B cell (primary cell): ENCODE data around the gene ZDHHC14. TPM values are rescaled to one million over a fixed set of nuclear protein-coding genes. Genes with fewer than 3 reads are reported as not detected.

Experiments used
- ATAC-seq: fragments of 200-7000 bp; cut with Tn5 transposase; one replicate; pipeline ENCODE4 v1.10.0; 2021; ENCODE audit warnings: low read depth, mild to moderate bottlenecking, moderate number of reproducible peaks, moderate library complexity
- CTCF ChIA-PET: fragments of 350-600 bp; sonication (Branson Sonifier 250); formaldehyde crosslinking; loops from one replicate; lab custom pipeline; 2021; ENCODE audit warnings: antibody characterized with exemption, inconsistent platforms; lab: Charles Lee
- POLR2A ChIA-PET: fragments of 350-600 bp; sonication (Branson Sonifier 250); formaldehyde crosslinking; loops from one replicate; lab custom pipeline; 2021; ENCODE audit warnings: antibody characterized with exemption; lab: Charles Lee
- DNase-seq: peaks from one replicate; pipeline ENCODE4 v3.0.0; 2013
- H2AFZ ChIP-seq: 2 replicates; pipeline ENCODE4 v1.6.1; 2012; ENCODE audit warnings: mild to moderate bottlenecking, low read depth, low read length; ENCODE audit not compliant: insufficient read depth, poor library complexity, severe bottlenecking
- H3K27ac ChIP-seq, 2 donors: 1 replicate in 1 of 2; 2 replicates in 1 of 2; pipeline ENCODE4 v1.5.1; 2012 to 2013; ENCODE audit warnings: low read length in 2 of 2, mild to moderate bottlenecking in 2 of 2, moderate library complexity in 1 of 2
- H3K27me3 ChIP-seq, 4 experiments: fragments of 200-600 bp in 1 of 4; sonication (generic) in 1 of 4; replicated peaks in 1 of 4; 1 replicate in 2 of 4; 2 replicates in 2 of 4; pipeline versions ENCODE4 v1.6.1 to v1.7.0; 2013 to 2016; ENCODE audit warnings: low read length in 3 of 4, mild to moderate bottlenecking in 2 of 4, mixed read lengths in 1 of 4, moderate library complexity in 1 of 4; ENCODE audit not compliant: insufficient read depth in 4 of 4, control insufficient read depth in 3 of 4; ENCODE audit errors: control extremely low read depth in 1 of 4
- H3K36me3 ChIP-seq, 2 experiments: replicated peaks in 1 of 2; 1 replicate in 1 of 2; 2 replicates in 1 of 2; pipeline versions ENCODE4 v1.6.1 to v1.7.1; 2013; ENCODE audit warnings: low read length in 1 of 2; ENCODE audit not compliant: insufficient read depth in 2 of 2, control insufficient read depth in 1 of 2; ENCODE audit errors: control extremely low read depth in 1 of 2, extremely low read depth in 1 of 2
- H3K4me1 ChIP-seq, 2 donors: fragments of 200-600 bp in 1 of 2; sonication (generic) in 1 of 2; 1 replicate in 1 of 2; 2 replicates in 1 of 2; pipeline versions ENCODE4 v1.5.1 to v1.6.1; 2013 to 2017; ENCODE audit warnings: low read length in 2 of 2; ENCODE audit not compliant: control insufficient read depth in 2 of 2, insufficient read depth in 2 of 2
- H3K4me2 ChIP-seq: replicated peaks from 2 replicates; pipeline ENCODE3; 2012; ENCODE audit warnings: mild to moderate bottlenecking, low read depth, low read length; ENCODE audit not compliant: poor library complexity, severe bottlenecking
- H3K4me3 ChIP-seq, 5 experiments: fragments of 200-600 bp in 1 of 5; sonication (generic) in 1 of 5; 1 replicate in 3 of 5; 2 replicates in 2 of 5; pipeline versions ENCODE4 v1.5.1 to v1.7.0; 2011 to 2016; ENCODE audit warnings: low read length in 4 of 5, mild to moderate bottlenecking in 4 of 5, low read depth in 2 of 5, control low read depth in 1 of 5, moderate library complexity in 1 of 5; ENCODE audit not compliant: insufficient read depth in 1 of 5; ENCODE audit errors: control extremely low read depth in 1 of 5, extremely low read depth in 1 of 5
- H3K79me2 ChIP-seq: fragments of 200-600 bp; sonication (generic); one replicate; pipeline ENCODE4 v1.6.0; 2016; ENCODE audit warnings: low read length; ENCODE audit not compliant: control insufficient read depth, insufficient read depth
- H3K9ac ChIP-seq: fragments of 200-600 bp; sonication (generic); 2 replicates; pipeline ENCODE4 v1.6.1; 2017; ENCODE audit warnings: mild to moderate bottlenecking, low read length, moderate library complexity
- H3K9me3 ChIP-seq, 3 donors: one replicate each; pipeline versions ENCODE4 v1.6.1 to v1.7.1; 2013; ENCODE audit warnings: low read length in 2 of 3; ENCODE audit not compliant: control insufficient read depth in 2 of 3, insufficient read depth in 1 of 3; ENCODE audit errors: control extremely low read depth in 1 of 3
- H4K20me1 ChIP-seq: 2 replicates; pipeline ENCODE4 v1.6.0; 2012; ENCODE audit warnings: mild to moderate bottlenecking, low read length; ENCODE audit not compliant: insufficient read depth, control insufficient read depth, poor library complexity, severe bottlenecking
- H3K27ac Mint-ChIP-seq: one replicate; pipeline ENCODE4 v1.8.0; 2021; ENCODE audit warnings: mixed read lengths
- H3K27me3 Mint-ChIP-seq: one replicate; pipeline ENCODE4 v1.8.0; 2021; ENCODE audit warnings: mixed read lengths
- H3K4me1 Mint-ChIP-seq: one replicate; pipeline ENCODE4 v1.8.0; 2021; ENCODE audit warnings: mixed read lengths
- H3K4me3 Mint-ChIP-seq: one replicate; pipeline ENCODE4 v1.8.0; 2021; ENCODE audit warnings: mixed read lengths
- H3K9me3 Mint-ChIP-seq: one replicate; pipeline ENCODE4 v1.8.0; 2022; ENCODE audit warnings: mixed read lengths; ENCODE audit not compliant: insufficient read depth
- EZH2 ChIP-seq: IDR thresholded peaks from 2 replicates; pipeline ENCODE4 v1.6.1; 2012; ENCODE audit warnings: borderline replicate concordance, low read depth, mild to moderate bottlenecking, moderate library complexity, low read length; ENCODE audit not compliant: insufficient read depth, poor library complexity, severe bottlenecking
- WGBS: methylation state at CpG from one replicate; pipeline ENCODE4 v1.1.5; 2013; ENCODE audit warnings: missing lambda C conversion rate; ENCODE audit not compliant: insufficient coverage; 5-methylcytosine and 5-hydroxymethylcytosine counted together
- intact Hi-C: fragments of 100-400 bp; cut with micrococcal nuclease; formaldehyde crosslinking; loops from one replicate; pipeline ENCODE4 v1.10.0; 2022
- polyA plus RNA-seq: library from polyadenylated mRNA; depleted of rRNA; stranded (reverse); fragments of >200 nt; gene quantifications from 2 replicates; pipeline ENCODE4 v1.2.3, GENCODE V29; 2012
- total RNA-seq, 2 donors: library from RNA; stranded (reverse); fragments of 120-200 nt in 1 of 2; gene quantifications; 1 replicate in 1 of 2; 2 replicates in 1 of 2; pipeline versions ENCODE4 v1.2.3 to v1.2.4, GENCODE V29; 2013 to 2022
- TF ChIP-seq, protein P1 (sequence below): fragments of 200-600 bp; IDR thresholded peaks from one replicate; pipeline ENCODE4 v1.8.0; 2022; ENCODE audit warnings: antibody characterized with exemption, mild to moderate bottlenecking

Gene ZDHHC14
- total and polyA plus RNA-seq, 2 donors (not counting 1 experiment from before 2014, with no cell fraction given), result 8.8 to 50.4 TPM

DNA sequence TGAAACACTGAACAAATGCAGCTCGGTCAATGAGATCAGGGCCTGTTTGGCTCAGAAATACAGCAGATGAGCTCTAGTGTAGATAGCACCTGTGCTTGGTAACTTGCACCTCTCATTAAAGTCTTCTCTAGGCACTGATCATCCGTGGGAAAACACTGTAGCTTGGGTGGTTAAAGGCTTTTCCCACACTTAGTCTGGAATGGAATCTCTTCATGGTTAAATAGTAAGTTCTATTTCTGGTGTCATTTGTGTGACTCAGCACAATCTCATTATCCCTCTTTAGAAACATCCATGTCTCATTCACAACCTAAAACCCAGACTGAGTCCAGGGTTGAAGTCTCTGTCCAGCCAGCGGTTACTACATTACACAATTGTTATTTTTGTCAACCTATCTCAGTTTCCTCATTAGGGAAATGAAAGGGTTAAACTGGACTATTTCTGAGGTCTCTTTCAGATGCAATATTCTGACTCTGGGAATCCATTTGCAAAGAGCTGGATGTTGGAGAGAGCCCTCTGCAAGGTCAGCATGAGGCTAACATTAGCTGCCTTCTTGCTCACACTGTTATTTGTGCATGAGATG lies 125.0 kb downstream of the ZDHHC14 start:
- intact Hi-C loops, result no loop called here
- TF ChIP-seq, protein P1, sequence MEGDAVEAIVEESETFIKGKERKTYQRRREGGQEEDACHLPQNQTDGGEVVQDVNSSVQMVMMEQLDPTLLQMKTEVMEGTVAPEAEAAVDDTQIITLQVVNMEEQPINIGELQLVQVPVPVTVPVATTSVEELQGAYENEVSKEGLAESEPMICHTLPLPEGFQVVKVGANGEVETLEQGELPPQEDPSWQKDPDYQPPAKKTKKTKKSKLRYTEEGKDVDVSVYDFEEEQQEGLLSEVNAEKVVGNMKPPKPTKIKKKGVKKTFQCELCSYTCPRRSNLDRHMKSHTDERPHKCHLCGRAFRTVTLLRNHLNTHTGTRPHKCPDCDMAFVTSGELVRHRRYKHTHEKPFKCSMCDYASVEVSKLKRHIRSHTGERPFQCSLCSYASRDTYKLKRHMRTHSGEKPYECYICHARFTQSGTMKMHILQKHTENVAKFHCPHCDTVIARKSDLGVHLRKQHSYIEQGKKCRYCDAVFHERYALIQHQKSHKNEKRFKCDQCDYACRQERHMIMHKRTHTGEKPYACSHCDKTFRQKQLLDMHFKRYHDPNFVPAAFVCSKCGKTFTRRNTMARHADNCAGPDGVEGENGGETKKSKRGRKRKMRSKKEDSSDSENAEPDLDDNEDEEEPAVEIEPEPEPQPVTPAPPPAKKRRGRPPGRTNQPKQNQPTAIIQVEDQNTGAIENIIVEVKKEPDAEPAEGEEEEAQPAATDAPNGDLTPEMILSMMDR, result no peak
- TF ChIP-seq EZH2, result no peak
- Histone ChIP-seq H3K9ac (no peak overlapping the region), H4K20me1 (no peaks in the 10 kb centered on the region), H2AFZ (no peak overlapping the region), H3K27me3 (no peaks in the 10 kb centered on the region), H3K79me2 (no peaks in the 10 kb centered on the region), H3K27ac (no peak overlapping the region), H3K4me1 (peaks cover 7 to 41% of the 10 kb centered on the region in 2 donors), H3K9me3 (peaks cover 0 to 18% (median 6%) of the 10 kb centered on the region in 3 donors), H3K36me3 (peaks cover 0 to 3% of the 10 kb centered on the region in 2 experiments), H3K4me2 (no peak overlapping the region), H3K4me3 (no peak overlapping the region)
- WGBS, result no CpG with 5 or more reads among the region's 3 CpGs
- Mint-ChIP-seq H3K27me3 (no peaks in the 10 kb centered on the region), H3K27ac (no peak overlapping the region), H3K4me3 (no peak overlapping the region), H3K4me1 (peaks cover 34% of the 10 kb centered on the region), H3K9me3 (peaks cover 9% of the 10 kb centered on the region)
- POLR2A ChIA-PET, result no interaction called here
- CTCF ChIA-PET, result interaction anchor here (1.1 kb wide), 1 partner anchor 180 kb away, joined by 3 read pairs; no protein-coding TSS in a partner anchor
- ATAC-seq, result no peak
- no peak for DNase-seq
